Measurements from ENCODE around the gene INA. TPM values are rescaled to one million over a fixed set of nuclear protein-coding genes. Genes with fewer than 3 reads are reported as not detected.

INA gene
- total RNA-seq (2021; ENCODE audit: unreplicated experiment) (not detected), Bru-seq, nascent RNA (percentile 13 among the genes with signal in this experiment), BruChase-seq, experiment 1, labeled RNA remaining after a 6-hour chase (percentile 2 among the genes with signal in this experiment), BruChase-seq, experiment 2, labeled RNA remaining after a 2-hour chase (percentile 6 among the genes with signal in this experiment)
- not detected in 2 replicates for polyA plus RNA-seq (2012)
- long read RNA-seq, result 0 reads

GRCh38 chr10:103276896-103277712, at the start of gene INA:
TSS of gene INA (plus strand) at chr10:103277138. CDS start at chr10:103277212, 74 bp downstream.
- TF ChIP-seq CEBPB (IDR thresholded peaks at IDR 0.05; ENCODE audit: low read depth) (no peak), RAD21 (IDR thresholded peaks at IDR 0.05; ENCODE audit: low read depth) (no peak), ZNF274 (IDR thresholded peaks at IDR 0.05; ENCODE audit: low read depth, low read length) (no peak), CBX3 (IDR thresholded peaks at IDR 0.05; ENCODE audit: low read depth) (no peak), EZH2 (IDR thresholded peaks at IDR 0.05) (no peak), JUND (IDR thresholded peaks at IDR 0.05) (no peak), SRF (IDR thresholded peaks at IDR 0.05; ENCODE audit: low read depth) (no peak), POLR2AphosphoS5 (IDR thresholded peaks at IDR 0.05; ENCODE audit: low read depth, low read length) (no peak), REST (IDR thresholded peaks at IDR 0.05; ENCODE audit: low read depth) (no peak)
- TF ChIP-seq, protein P1, sequence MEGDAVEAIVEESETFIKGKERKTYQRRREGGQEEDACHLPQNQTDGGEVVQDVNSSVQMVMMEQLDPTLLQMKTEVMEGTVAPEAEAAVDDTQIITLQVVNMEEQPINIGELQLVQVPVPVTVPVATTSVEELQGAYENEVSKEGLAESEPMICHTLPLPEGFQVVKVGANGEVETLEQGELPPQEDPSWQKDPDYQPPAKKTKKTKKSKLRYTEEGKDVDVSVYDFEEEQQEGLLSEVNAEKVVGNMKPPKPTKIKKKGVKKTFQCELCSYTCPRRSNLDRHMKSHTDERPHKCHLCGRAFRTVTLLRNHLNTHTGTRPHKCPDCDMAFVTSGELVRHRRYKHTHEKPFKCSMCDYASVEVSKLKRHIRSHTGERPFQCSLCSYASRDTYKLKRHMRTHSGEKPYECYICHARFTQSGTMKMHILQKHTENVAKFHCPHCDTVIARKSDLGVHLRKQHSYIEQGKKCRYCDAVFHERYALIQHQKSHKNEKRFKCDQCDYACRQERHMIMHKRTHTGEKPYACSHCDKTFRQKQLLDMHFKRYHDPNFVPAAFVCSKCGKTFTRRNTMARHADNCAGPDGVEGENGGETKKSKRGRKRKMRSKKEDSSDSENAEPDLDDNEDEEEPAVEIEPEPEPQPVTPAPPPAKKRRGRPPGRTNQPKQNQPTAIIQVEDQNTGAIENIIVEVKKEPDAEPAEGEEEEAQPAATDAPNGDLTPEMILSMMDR (IDR thresholded peaks at IDR 0.05 in 2 of 3, conservative IDR thresholded peaks at IDR 0.05 in 1 of 3; ENCODE audit: borderline replicate concordance in 1 of 3, insufficient read depth in 1 of 3, low read depth in 2 of 3, low read length in 2 of 3), result no peak
- TF ChIP-seq, protein P2, sequence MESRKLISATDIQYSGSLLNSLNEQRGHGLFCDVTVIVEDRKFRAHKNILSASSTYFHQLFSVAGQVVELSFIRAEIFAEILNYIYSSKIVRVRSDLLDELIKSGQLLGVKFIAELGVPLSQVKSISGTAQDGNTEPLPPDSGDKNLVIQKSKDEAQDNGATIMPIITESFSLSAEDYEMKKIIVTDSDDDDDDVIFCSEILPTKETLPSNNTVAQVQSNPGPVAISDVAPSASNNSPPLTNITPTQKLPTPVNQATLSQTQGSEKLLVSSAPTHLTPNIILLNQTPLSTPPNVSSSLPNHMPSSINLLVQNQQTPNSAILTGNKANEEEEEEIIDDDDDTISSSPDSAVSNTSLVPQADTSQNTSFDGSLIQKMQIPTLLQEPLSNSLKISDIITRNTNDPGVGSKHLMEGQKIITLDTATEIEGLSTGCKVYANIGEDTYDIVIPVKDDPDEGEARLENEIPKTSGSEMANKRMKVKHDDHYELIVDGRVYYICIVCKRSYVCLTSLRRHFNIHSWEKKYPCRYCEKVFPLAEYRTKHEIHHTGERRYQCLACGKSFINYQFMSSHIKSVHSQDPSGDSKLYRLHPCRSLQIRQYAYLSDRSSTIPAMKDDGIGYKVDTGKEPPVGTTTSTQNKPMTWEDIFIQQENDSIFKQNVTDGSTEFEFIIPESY (IDR thresholded peaks at IDR 0.05; ENCODE audit: extremely low read depth, insufficient replicate concordance, low read length), result no peak
- Histone ChIP-seq H3K4me3 (replicated peaks in 1 of 2; ENCODE audit: low read depth in 1 of 2, low read length in 2 of 2) (no peak within 1 kb of the TSS), H3K9me2 (ENCODE audit: insufficient read depth) (no peaks in the 10 kb centered on the region), H3K27ac (ENCODE audit: low read depth, low read length) (no peak within 1 kb of the TSS), H3K36me3 (ENCODE audit: control insufficient read depth in 1 of 2, insufficient read depth in 2 of 2, low read length in 2 of 2) (no peaks in the 10 kb centered on the region), H3K4me1 (ENCODE audit: control insufficient read depth in 1 of 2, insufficient read depth in 2 of 2, low read length in 2 of 2) (peaks cover 12 to 17% of the 10 kb centered on the region in 2 experiments), H3K4me2 (ENCODE audit: low read length) (no peak within 1 kb of the TSS), H3K27me3 (ENCODE audit: insufficient read depth, low read length) (peaks cover 31% of the 10 kb centered on the region), H4K20me1 (ENCODE audit: insufficient read depth) (no peaks in the 10 kb centered on the region), H2AFZ (ENCODE audit: low read depth, low read length, poor library complexity, severe bottlenecking) (no peak within 1 kb of the TSS), H3K79me2 (ENCODE audit: insufficient read depth, low read length) (no peaks in the 10 kb centered on the region), H3K9me3 (ENCODE audit: control insufficient read depth in 1 of 2, insufficient read depth in 1 of 2, low read depth in 1 of 2, low read length in 2 of 2) (no peaks in the 10 kb centered on the region), H3K9ac (ENCODE audit: low read length) (no peak within 1 kb of the TSS)
- BruUV-seq (replicated peaks), result no TSS peak
- ChIA-PET POLR2A (no interaction called here), CTCF (no interaction called here), RAD21 (ENCODE audit: low non-redundant PET in 1 of 2, low total read pairs in 2 of 2, uncharacterized antibody in 2 of 2, unreplicated experiment in 2 of 2) (no interaction called here)
- DNase-seq (ENCODE audit: low read depth, low spot score) (no peak), ATAC-seq (no peak)
- intact Hi-C loops (cut with micrococcal nuclease), result no loop called here

All from HCT116 (cell line).